ENCODE results near the gene NSA2.

The NSA2 gene

DNA sequence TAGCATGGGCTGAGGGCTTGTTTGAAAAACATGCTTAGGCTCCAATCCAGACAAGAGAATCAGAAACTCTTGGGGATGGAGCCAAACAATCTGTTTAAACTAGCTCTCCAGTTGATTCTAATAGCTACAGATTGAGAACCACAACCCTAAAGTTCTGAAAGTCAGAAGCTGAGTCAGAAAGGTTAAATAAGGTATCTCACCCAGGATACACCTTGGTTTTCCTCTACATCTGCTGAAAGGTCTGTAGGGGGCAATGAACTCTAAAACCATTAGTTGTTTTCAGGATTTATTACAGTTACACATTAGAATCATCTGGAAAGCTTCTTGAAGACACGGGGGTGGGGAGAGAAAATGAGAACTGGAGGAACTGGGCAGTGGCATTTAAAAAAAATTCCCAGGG is 5.8 kb upstream of the NSA2 start:
- Mint-ChIP-seq H3K9me3 (peaks cover 5% of the 10 kb centered on the region), H3K27me3 (ENCODE audit: low read depth) (no peaks in the 10 kb centered on the region), H3K4me3 (no peak overlapping the region), H3K27ac (no peak overlapping the region), H3K36me3 (ENCODE audit: low read depth) (peaks cover 48% of the 10 kb centered on the region), H3K4me1 (peaks cover 12% of the 10 kb centered on the region)
- TF ChIP-seq, protein P1, sequence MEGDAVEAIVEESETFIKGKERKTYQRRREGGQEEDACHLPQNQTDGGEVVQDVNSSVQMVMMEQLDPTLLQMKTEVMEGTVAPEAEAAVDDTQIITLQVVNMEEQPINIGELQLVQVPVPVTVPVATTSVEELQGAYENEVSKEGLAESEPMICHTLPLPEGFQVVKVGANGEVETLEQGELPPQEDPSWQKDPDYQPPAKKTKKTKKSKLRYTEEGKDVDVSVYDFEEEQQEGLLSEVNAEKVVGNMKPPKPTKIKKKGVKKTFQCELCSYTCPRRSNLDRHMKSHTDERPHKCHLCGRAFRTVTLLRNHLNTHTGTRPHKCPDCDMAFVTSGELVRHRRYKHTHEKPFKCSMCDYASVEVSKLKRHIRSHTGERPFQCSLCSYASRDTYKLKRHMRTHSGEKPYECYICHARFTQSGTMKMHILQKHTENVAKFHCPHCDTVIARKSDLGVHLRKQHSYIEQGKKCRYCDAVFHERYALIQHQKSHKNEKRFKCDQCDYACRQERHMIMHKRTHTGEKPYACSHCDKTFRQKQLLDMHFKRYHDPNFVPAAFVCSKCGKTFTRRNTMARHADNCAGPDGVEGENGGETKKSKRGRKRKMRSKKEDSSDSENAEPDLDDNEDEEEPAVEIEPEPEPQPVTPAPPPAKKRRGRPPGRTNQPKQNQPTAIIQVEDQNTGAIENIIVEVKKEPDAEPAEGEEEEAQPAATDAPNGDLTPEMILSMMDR (IDR thresholded peaks at IDR 0.05; ENCODE audit: unreplicated experiment in 3 of 3) = no peak

DNA sequence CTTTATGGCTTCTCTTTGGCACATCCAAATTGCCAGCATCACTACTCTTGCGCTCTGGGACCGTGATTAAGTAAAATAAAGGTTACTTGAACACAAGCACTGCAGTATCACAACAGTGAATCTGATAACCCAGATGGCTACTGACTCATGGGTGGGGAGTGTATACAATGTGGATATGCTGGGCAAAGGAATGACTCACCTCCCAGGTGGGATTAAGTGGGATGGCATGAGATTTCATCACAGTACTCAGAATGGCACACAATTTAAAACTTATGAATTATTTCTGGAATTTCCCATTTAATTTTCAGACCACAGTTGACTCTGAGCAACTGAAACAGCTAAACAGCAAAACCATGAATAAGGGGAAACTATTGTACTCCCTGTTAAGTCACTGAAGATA is 4.5 kb upstream of the NSA2 start:
- H3K9me3 Mint-ChIP-seq = no peaks in the 10 kb centered on the region
- H3K4me3 Mint-ChIP-seq = no peak overlapping the region
- H3K4me1 Mint-ChIP-seq = peaks cover 26% of the 10 kb centered on the region
- TF ChIP-seq, protein P1 (IDR thresholded peaks at IDR 0.05; ENCODE audit: unreplicated experiment in 3 of 3) = no peak
- H3K36me3 Mint-ChIP-seq (ENCODE audit: low read depth) = peaks cover 35% of the 10 kb centered on the region
- H3K27me3 Mint-ChIP-seq (ENCODE audit: low read depth) = no peaks in the 10 kb centered on the region
- H3K27ac Mint-ChIP-seq = no peak overlapping the region

DNA sequence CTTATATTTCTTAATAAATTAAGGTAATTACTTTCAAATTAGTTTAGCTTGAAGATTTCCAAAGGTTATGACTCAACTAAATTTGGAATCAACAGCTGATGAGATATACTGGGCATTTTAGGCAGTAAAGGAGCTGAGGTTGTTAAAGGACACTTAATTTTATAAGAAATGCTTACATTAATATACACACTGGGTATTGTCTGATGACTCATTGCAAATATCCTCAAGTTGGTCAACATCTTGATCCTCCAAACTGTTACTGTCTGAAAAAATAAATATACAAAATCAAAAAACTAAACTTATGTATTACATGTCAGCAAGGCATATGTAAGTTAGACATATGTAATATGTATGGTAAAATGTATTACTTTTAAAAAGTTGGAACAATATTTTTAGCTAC is 3.5 kb upstream of the NSA2 start:
- Mint-ChIP-seq H3K27ac (no peak overlapping the region), H3K4me1 (peaks cover 27% of the 10 kb centered on the region), H3K9me3 (no peaks in the 10 kb centered on the region), H3K27me3 (ENCODE audit: low read depth) (no peaks in the 10 kb centered on the region), H3K4me3 (no peak overlapping the region), H3K36me3 (ENCODE audit: low read depth) (peaks cover 27% of the 10 kb centered on the region)
- TF ChIP-seq, protein P1 (IDR thresholded peaks at IDR 0.05; ENCODE audit: unreplicated experiment in 3 of 3) = no peak

DNA sequence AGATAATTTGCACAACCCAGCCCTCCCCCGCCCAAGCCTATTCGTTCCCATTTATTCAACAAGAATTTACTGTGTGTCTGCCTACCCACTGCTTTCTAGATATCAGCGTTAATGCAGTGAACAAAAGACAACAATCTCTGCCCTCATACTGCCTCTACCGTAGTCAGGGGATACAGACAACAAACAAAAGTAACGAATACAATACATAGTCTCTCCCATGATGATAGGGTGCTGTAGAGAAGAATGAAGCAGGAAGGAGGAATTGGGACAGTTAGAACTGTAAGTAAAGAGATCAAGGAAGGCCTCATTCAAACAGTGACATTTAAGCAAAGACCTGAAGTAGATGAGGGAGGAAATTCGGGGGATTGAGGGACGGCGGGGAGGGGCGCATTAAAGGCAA is 1.8 kb upstream of the NSA2 start:
- H3K9me3 Mint-ChIP-seq = no peaks in the 10 kb centered on the region
- TF ChIP-seq, protein P1 (IDR thresholded peaks at IDR 0.05; ENCODE audit: unreplicated experiment in 3 of 3) = no peak
- H3K4me3 Mint-ChIP-seq = peak overlapping the region; percentile 85 to 100 (median 100)
- H3K4me1 Mint-ChIP-seq = peaks cover 27% of the 10 kb centered on the region
- peak overlapping the region; percentile 52 to 72 (median 65) for H3K27ac Mint-ChIP-seq
- no peaks in the 10 kb centered on the region for H3K27me3 Mint-ChIP-seq (ENCODE audit: low read depth)
- H3K36me3 Mint-ChIP-seq (ENCODE audit: low read depth) = peaks cover 31% of the 10 kb centered on the region

DNA sequence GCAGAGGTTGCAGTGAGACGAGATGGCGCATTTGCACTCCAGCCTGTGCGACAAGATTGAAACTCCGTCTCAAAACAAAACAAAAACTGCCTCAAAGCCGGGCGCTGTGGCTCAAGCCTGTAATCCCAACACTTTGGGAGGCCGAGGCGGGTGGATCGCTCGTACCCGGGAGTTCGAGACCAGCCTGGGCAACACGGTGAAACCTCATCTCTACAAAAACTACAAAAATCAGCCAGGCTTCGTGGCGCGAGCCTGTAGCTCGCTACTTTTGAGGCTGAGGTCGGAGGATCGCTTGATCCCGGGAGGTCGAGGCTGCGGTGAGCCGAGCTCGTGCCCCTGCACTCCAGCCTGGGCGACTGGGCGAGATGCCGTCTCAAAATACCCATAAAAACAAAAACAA is 1.1 kb upstream of the NSA2 start:
- Mint-ChIP-seq H3K9me3 (no peaks in the 10 kb centered on the region), H3K4me3 (peak overlapping the region; percentile 99 to 100 (median 100)), H3K4me1 (peaks cover 27% of the 10 kb centered on the region), H3K27me3 (ENCODE audit: low read depth) (no peaks in the 10 kb centered on the region), H3K36me3 (ENCODE audit: low read depth) (peaks cover 32% of the 10 kb centered on the region), H3K27ac (peak overlapping the region in 1 of 3 experiments; percentile 96)
- TF ChIP-seq, protein P1 (IDR thresholded peaks at IDR 0.05; ENCODE audit: unreplicated experiment in 3 of 3) = no peak

DNA sequence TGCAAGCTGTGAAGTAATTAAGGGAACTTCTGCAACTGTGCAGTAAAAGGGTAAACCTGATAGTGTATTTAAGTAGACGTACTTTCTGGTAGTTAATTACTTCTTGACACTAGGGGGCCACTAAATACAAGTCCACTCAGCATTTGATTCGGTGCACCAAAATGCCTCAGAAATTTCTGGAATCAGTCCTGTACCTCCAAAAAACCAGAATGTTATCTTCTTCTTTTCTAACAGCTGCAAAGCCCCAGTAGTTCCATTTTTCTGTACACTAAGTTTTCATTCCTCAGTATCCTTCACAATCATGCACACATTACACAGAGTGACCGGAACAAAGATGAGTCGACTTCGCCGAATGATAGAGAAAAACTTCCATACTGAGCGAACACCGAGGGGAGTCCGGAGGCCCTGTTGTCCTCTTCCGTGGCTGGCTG is 616 bp upstream of the NSA2 start:
- H3K27me3 Mint-ChIP-seq (ENCODE audit: low read depth) = no peaks in the 10 kb centered on the region
- H3K36me3 Mint-ChIP-seq (ENCODE audit: low read depth) = peaks cover 32% of the 10 kb centered on the region
- peaks cover 27% of the 10 kb centered on the region for H3K4me1 Mint-ChIP-seq
- TF ChIP-seq, protein P1 (IDR thresholded peaks at IDR 0.05; ENCODE audit: unreplicated experiment in 3 of 3) = peak; percentile 26 to 49 (median 27)
- no peaks in the 10 kb centered on the region for H3K9me3 Mint-ChIP-seq
- H3K27ac Mint-ChIP-seq = peak overlapping the region; percentile 93 to 99 (median 96)
- peak overlapping the region; percentile 99 to 100 (median 100) for H3K4me3 Mint-ChIP-seq
